SH-SY5Y (cell line): ENCODE results near the gene ARMC9.

ENCODE experiments used
- GATA2 ChIP-seq: IDR thresholded peaks from 2 replicates; pipeline ENCODE4 v1.6.1; 2011; ENCODE audit warnings: mild to moderate bottlenecking, low read depth, low read length
- GATA3 ChIP-seq: IDR thresholded peaks from 2 replicates; pipeline ENCODE4 v1.6.1; 2011; ENCODE audit warnings: low read depth, mild to moderate bottlenecking, low read length, moderate library complexity

The ARMC9 gene, protein sequence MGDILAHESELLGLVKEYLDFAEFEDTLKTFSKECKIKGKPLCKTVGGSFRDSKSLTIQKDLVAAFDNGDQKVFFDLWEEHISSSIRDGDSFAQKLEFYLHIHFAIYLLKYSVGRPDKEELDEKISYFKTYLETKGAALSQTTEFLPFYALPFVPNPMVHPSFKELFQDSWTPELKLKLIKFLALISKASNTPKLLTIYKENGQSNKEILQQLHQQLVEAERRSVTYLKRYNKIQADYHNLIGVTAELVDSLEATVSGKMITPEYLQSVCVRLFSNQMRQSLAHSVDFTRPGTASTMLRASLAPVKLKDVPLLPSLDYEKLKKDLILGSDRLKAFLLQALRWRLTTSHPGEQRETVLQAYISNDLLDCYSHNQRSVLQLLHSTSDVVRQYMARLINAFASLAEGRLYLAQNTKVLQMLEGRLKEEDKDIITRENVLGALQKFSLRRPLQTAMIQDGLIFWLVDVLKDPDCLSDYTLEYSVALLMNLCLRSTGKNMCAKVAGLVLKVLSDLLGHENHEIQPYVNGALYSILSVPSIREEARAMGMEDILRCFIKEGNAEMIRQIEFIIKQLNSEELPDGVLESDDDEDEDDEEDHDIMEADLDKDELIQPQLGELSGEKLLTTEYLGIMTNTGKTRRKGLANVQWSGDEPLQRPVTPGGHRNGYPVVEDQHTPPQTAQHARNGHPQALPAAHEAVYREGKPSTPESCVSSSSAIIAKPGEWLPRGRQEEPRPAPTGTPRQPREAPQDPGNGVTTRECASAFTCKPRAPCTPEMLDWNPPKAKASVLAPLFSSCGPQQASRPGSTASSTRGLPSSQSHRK

GRCh38 chr2:231198291-231199173, at the start of gene ARMC9:
Gene ARMC9 (plus strand): TSS chr2:231198631. CDS start chr2:231206239, 7,608 bp downstream.
- TF ChIP-seq GATA2, result peak; percentile 86
- no peak for TF ChIP-seq GATA3

DNA sequence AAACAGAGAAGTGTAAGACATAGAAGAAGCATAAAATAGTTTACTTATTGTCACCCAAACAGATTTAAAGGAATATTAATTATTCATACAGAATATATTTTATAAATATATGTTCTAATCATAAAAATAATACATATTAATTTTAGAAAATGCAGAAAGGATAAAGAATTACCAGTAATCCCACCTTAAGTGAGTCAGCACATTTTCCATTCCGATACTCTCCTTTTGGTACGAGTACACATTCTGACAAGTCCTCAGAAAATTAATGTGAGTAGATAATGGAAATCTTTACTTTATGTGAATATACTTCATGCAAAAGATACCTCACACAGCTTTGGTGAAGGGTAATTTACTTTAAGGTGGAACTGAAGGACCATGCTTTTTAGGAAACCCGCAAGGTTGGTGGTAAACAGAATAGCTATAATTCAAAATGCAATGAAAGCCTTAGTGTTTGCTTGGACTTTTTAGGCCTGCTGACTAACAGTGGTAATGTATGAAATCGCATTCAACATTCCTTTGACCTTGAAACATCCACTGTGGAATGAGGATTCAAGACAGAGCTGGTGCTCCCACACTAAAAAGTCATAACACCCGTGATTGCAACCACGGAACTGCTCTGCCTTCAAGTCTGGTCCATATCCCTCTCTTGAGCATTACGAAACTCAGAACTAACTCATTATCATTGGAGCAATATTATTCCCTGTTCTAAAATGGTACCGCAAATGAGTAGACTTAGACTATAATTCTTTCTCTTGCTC, 45.5 kb upstream of the ARMC9 start:
- TF ChIP-seq GATA2, result no peak

- no peak for TF ChIP-seq GATA2
- no peak for TF ChIP-seq GATA3
Measured at GRCh38 chr2:231159306-231159705, 39.1 kb upstream of the ARMC9 start.

DNA sequence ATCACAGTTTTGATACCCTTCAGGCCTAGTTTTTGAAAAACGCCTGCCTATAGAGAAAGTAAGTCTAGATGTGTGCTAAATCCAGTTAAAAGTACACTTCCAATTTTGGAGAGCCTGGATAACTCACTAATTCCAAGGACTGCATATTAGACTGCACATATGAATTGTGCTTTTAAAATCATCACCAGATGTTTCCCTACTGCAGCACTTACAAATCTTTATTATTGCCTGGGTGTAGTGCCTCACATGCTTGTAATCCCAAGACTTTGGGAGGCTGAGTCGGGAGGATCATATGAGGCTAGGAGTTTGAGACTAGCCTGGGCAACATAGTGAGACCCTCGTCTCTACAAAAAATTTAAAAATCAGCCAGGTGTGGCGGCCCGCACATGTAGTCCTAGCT, 37.7 kb upstream of the ARMC9 start:
- no peak for TF ChIP-seq GATA2
- no peak for TF ChIP-seq GATA3

- TF ChIP-seq GATA3 (no peak), GATA2 (no peak)
Measured at GRCh38 chr2:231161252-231161839, 37.1 kb upstream of the ARMC9 start.

GRCh38 chr2:231161877-231162329, 36.5 kb upstream of the ARMC9 start:
- TF ChIP-seq GATA3 (no peak), GATA2 (no peak)

DNA sequence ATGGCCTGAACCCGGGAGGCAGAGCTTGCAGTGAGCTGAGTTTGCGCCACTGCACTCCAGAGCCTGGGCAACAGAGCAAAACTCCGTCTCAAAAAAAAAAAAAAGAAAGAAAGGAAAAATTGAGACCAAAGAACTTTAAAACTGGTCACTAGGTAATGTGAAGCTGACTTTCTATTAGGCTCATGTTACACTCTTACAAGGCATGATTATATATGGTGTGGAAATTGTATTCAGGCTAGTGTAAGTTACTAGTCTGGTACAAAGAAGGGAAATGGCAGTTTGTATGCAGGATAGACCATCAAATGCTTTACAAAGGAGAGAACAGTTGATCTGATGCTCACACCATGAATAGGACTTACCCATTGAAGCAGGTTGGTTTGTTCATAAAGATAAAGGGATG, 35.4 kb upstream of the ARMC9 start:
- TF ChIP-seq GATA3 (no peak), GATA2 (no peak)

DNA sequence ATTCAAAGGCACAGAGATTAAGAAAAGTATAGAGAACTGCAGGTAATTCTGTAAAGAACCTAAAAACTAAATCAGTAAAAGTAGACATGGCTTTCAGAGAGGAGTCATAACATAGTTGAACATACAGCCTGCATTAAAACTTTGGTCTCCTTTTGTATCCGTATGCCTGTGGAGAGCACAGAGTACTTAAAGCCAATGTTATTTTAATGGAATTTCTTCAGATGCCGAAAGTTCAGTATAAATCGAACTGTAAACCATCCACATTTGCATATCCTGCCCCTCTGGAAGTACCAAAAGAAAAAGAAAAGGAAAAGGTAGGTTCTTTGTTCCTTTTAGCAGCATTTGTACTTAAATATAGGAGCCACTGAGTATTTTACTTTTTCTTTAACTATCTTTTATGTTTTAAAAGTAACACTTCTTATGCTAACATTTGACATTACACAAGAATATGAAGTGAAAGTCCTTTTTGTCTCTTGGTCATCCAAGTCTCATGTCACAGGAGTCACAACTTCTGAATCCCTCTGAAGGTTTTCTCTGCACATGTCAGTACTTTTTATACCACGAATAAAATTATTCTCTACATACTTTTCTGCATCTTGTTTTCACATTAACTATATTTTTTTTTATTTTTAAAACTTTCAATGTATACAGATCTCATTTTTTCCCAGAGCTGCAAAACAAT, 34.9 kb upstream of the ARMC9 start:
- TF ChIP-seq GATA2 (no peak), GATA3 (no peak)

DNA sequence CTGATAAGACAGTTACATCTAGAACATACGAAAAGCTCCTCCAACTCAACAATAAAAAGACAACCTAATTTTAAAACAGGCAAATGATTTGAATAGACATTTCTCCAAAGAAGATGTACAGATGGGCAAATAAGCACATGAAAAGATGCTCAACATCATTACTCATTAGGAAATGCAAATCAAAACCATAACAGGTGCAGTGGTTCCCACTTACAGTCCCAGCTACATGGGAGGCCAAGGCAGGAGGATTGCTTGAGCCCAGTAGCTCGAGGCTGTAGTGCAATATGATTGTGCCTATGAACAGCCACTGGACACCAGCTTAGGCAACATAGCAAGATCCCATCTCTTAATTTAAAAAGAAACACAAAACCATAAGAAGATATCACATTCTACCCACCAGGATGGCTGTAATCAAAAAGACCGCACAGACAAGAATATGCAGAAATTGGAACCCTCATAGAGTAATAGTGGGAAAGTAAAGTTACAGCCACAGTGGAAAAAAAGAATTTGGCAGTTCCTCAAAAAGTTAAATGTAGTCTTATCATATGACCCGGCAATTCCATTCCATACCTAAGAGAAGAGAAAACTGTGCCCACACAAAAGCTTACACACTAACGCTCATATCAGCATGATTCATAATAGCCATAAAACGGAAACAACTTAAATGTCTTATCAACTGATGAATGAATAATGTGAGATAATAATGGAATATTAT, 30.5 kb upstream of the ARMC9 start:
- TF ChIP-seq GATA2, result no peak
- TF ChIP-seq GATA3, result no peak

DNA sequence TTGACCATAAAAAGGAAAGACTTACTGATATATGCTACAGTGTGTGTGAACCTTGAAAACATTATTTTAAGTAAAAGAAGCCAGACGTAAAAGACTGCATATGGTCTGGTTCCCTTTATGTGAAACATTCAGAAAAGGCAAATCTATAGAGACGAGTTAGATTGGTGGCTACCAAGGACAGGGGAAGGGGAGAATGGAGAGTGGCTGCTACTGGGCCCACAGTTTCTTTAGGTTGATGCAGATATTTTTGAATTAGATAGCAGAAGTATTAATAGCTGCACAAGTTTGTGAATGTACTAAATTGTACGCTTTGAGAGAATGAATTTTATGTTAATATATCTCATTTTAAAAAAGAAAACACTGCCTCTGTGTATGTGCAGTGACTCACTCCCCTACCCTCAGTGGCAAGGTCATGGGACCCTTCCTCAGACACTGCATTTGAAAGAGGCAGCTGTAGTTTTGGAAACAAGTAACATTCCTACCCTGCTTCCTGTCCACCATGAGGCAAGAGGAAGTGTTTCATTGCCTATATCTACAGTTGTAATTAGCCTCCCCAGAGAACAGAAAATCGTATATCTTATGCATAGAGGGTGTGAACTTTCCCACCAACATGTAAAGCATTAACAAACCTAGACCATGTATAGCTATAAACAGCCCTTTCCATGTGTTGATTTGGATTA, 29.8 kb upstream of the ARMC9 start:
- TF ChIP-seq GATA2, result no peak
- no peak for TF ChIP-seq GATA3

DNA sequence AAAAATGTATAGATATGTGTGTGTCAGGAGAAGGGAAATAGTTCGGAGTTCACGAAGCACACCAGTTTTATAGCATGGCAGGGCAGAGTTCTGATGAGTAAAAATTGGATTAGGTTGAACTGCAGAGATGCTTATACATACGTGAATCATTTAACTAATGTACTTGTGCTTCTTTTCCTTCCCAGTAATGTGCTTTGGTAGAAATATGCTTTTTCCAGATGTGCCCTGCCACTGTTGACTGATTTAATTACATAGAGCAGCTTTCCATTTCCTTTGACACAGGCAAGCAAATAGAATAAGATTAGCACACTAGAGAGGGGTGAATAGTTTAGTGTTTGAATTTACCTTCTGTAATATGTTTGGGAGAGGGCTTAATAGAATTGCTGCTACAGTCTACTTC, 28.9 kb upstream of the ARMC9 start:
- TF ChIP-seq GATA3 (no peak), GATA2 (no peak)
